BJ (cell line): ENCODE results near the gene ARHGAP45. TPM values are rescaled to one million over a fixed set of nuclear protein-coding genes. Genes with fewer than 3 reads are reported as not detected.
"Not testable (repeated sequence)": the region's sequence is repeated elsewhere in the genome, so short reads cannot be mapped to it uniquely, and the experiment has no call there.

Experiments
- CTCF ChIA-PET: fragments of 350-600 bp; formaldehyde crosslinking; extraction: SDS; loops from one replicate; lab custom pipeline; 2021; ENCODE audit warnings: antibody characterized with exemption, inconsistent platforms; lab: Yijun Ruan, JAX
- POLR2A ChIA-PET: fragments of 300-600 bp; sonication (Branson Sonifier 250); formaldehyde crosslinking; extraction: SDS; loops from one replicate; lab custom pipeline; 2021; ENCODE audit warnings: antibody characterized with exemption; lab: Charles Lee
- DNase-seq: peaks from one replicate; pipeline ENCODE4 v3.0.0-alpha.2; 2011; ENCODE audit warnings: low read depth
- H3K27me3 ChIP-seq: 2 replicates; pipeline ENCODE4 v1.6.0; 2011; ENCODE audit warnings: low read length; ENCODE audit not compliant: control insufficient read depth, insufficient read depth
- H3K36me3 ChIP-seq: 2 replicates; pipeline ENCODE4 v1.5.1; 2011; ENCODE audit warnings: low read length; ENCODE audit not compliant: control insufficient read depth, insufficient read depth
- H3K4me3 ChIP-seq: 2 replicates; pipeline ENCODE4 v1.5.1; 2011; ENCODE audit warnings: low read depth, mild to moderate bottlenecking, control low read depth, low read length
- polyA plus RNA-seq: library from polyadenylated mRNA; depleted of rRNA; stranded (reverse); fragments of >200 nt; gene quantifications from 2 replicates; pipeline ENCODE4 v1.2.3, GENCODE V29; 2011
- TF ChIP-seq, protein P1 (sequence below): IDR thresholded peaks from 2 replicates; pipeline ENCODE4 v1.5.1; 2011; ENCODE audit warnings: low read depth, mild to moderate bottlenecking, control low read depth, inconsistent platforms, low read length, moderate library complexity; ENCODE audit not compliant: insufficient read depth

The ARHGAP45 gene
- polyA plus RNA-seq, 1 experiment: 0.13 TPM

DNA sequence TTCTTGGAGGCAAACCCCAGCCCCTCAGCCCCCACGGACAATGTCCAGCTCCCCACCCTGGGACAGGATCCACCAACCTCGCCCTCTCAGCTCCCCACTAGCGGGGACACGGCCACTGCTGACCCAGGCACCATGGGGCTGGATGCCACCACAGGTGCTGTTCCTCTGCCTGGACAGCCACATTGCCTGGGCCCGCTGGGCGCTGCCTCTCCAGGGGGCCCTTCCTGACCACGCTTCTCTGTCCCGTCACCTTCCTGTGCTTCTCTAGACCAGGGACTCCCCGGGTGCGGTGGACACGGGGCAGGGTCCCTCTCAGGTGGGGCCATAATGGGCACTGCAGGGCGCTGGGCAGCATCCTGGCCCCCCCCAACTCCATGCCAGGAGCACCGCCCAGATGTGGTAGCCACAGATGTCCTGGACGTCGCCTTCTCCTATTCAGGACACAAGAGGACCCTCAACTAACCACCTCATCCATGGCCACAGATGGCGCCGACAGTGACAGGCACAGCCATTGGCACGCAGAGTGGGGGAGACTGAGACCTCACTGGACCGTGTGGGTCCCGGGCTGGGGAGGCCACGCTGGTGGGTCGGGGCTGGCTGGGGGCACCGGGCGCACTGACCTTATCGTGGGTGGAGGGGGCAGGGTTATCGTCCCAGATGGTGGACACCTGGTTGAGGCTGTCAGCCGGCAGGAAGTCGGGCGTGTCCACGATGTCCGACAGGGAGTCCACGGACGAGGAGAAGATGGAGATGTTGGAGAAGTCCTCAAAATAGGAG is 60.2 kb downstream of the ARHGAP45 start:
- DNase-seq: no peak
- TF ChIP-seq, protein P1, sequence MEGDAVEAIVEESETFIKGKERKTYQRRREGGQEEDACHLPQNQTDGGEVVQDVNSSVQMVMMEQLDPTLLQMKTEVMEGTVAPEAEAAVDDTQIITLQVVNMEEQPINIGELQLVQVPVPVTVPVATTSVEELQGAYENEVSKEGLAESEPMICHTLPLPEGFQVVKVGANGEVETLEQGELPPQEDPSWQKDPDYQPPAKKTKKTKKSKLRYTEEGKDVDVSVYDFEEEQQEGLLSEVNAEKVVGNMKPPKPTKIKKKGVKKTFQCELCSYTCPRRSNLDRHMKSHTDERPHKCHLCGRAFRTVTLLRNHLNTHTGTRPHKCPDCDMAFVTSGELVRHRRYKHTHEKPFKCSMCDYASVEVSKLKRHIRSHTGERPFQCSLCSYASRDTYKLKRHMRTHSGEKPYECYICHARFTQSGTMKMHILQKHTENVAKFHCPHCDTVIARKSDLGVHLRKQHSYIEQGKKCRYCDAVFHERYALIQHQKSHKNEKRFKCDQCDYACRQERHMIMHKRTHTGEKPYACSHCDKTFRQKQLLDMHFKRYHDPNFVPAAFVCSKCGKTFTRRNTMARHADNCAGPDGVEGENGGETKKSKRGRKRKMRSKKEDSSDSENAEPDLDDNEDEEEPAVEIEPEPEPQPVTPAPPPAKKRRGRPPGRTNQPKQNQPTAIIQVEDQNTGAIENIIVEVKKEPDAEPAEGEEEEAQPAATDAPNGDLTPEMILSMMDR: no peak
- Histone ChIP-seq H3K4me3 (no peak overlapping the region), H3K36me3 (peaks cover 51% of the 10 kb centered on the region), H3K27me3 (no peaks in the 10 kb centered on the region)
- ChIA-PET CTCF (interaction anchor here (2.9 kb wide), 1 partner anchor 14 kb away, joined by 8 read pairs; no protein-coding TSS in a partner anchor), POLR2A (no interaction called here)

DNA sequence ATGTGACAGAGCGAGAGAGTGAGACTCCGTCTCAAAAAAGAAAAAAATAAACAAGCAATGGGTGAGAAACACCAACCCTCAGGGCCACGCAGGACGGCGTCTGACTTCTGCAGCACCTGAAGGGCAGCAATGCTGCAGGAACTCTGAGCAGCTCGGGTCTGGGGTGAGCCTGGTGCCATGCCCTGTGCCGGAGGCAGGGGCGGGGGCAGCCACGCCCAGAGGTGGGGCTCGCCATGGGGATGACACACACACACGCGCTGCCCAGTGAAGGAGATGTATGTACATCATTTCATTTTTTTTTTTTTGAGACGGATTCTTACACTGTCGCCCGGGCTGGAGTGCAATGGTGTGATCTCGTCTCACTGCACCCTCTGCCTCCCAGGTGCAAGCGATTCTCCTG is 61.1 kb downstream of the ARHGAP45 start:
- ChIA-PET POLR2A (no interaction called here), CTCF (interaction anchor here (1.2 to 2.9 kb wide), 2 partner anchors 9 to 15 kb away, joined by 3 to 8 read pairs; no protein-coding TSS in a partner anchor)
- no peaks in the 10 kb centered on the region for H3K27me3 ChIP-seq
- DNase-seq: no peak
- peaks cover 45% of the 10 kb centered on the region for H3K36me3 ChIP-seq
- TF ChIP-seq, protein P1: no peak
- no peak overlapping the region for H3K4me3 ChIP-seq

DNA sequence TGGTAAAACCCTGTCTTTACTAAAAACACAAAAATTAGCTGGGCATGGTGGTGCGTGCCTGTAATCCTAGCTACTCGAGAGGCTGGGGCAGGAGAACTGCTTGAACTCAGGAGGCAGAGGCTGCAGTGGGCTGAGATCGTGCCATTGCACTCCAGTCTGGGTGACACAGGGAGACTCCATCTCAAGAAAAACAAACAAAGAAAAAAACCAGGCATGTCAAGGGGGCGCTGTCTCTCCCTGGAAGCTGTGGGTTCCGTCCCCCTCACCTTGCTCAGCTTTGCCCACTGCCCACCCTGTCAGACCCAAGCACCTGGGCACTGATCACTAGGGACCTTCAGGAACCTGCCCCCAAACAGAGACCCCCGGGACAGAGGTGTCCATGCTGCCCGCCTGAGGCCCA is 62.1 kb downstream of the ARHGAP45 start:
- DNase-seq, H3K27me3 ChIP-seq, POLR2A ChIA-PET, H3K4me3 ChIP-seq: not testable (repeated sequence)
- H3K36me3 ChIP-seq: peaks cover 43% of the 10 kb centered on the region
- CTCF ChIA-PET: interaction anchor here (0.8 to 1.2 kb wide), 3 partner anchors 10 to 66 kb away, joined by 3 read pairs; no protein-coding TSS in a partner anchor
- TF ChIP-seq, protein P1: 0 out of 2 replicates have a peak, but pooled peaks have one; percentile 4

DNA sequence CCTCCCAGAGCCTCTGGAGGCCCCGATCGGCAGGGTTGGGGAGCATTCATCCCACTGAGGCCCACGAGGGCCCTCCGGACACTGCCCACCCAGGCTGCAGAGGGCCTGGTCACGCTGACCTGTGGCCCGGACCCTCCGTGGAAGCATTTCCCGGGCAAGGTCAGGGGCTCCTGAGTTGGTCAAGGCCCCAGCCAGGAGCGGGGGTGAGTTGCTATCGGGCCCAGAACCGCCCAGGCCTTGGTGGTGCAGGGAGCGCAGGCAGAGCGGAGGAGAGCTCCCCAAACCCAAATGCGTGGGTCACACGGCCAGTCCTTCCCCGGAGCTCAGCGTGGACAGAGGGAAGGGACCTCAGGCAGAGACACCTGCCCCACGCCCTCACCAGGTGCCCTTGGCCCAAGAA is 62.6 kb downstream of the ARHGAP45 start:
- Histone ChIP-seq H3K27me3 (no peaks in the 10 kb centered on the region), H3K4me3 (no peak overlapping the region), H3K36me3 (peaks cover 39% of the 10 kb centered on the region)
- CTCF ChIA-PET: interaction anchor here (0.8 to 1.2 kb wide), 4 partner anchors 10 to 65 kb away, joined by 3 read pairs; no protein-coding TSS in a partner anchor
- DNase-seq: no peak
- POLR2A ChIA-PET: no interaction called here
- TF ChIP-seq, protein P1: no peak
